Activated CD8-positive, alpha-beta memory T cell treated with anti-CD3 and anti-CD28 coated beads, Interleukin-2, amount 50 U/mL, for 1 hour (primary cell): ENCODE data around the gene PEX14.

Source experiments
- DNase-seq: peaks from one replicate; pipeline ENCODE4 v3.0.0-alpha.2; 2020; ENCODE audit errors: extremely low read depth

PEX14 gene

DNA sequence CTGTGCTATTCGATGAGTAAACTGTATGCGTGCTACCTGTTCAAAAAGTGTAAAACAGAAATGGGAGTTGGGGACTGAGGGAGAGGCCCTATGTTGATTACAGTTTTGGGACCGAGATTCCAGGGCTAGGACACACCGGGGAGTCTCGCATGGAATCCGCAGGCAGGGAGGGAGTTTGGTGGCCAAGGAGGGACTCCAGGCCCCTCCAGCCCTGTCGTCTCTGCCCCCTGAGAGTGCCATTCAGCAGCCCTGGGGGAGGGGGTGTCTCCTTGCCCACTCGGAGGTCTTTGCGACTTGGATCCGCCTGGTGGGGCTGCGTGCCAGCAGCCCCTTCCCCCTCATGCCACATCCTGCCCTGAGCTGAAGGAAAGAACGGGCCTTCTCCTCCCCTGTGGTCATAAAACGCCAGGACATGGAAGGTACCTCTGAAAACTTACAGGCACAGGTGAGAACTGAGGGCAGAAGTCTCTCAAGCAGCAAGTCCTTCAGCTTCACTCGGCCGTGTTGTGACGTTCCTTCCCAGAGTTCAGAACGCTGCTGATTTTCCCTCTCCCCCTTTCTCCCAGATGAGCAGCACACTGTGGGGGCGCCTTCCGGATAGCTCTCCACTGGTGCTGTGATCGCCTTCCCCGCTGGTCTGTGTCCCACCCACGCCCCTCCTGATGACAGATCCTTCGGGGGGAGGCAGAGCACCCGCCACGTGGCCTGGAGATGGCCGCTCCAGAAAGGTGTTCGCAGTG lies 141.4 kb downstream of the PEX14 start:
- DNase-seq = no peak

DNA sequence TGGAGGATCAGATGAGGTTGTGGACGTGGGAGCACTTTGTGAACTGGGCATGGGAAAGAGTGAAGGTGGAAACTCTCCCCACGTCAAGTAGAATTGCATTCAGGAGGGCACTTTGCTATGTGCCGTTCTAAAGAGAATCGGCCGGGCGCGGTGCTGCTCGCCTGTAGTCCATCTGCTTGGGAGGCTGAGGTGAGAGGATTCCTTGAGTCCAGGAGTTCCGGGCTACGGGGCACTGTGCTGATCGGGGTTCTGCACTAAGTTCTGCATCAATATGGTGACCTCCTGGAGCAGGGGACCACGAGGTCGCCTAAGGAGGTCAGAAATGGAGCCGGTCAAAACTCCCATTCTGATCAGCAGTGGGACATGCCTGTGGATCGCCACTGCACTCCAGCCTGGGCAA lies 141.9 kb downstream of the PEX14 start:
- DNase-seq = no peak

DNA sequence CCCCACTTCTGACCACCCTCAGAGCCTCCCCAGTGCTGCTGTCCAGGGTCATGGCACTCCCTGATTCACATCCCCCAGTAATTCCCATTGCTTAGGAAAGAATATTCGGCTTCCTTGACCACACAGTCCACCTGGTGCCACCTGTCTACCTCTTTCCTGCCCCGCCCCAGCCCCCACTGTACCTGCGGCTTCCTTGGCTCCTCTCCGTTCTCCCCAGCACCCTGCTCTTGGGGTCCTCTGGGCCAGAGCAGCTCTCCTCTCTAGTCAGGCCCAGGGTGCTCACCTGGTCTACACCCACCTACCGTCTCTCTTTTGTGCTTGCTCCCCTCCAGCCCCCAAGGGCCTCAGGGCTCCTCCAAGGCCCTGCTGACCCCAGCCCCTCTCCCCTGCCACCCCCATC lies 142.6 kb downstream of the PEX14 start:
- DNase-seq = no peak

DNA sequence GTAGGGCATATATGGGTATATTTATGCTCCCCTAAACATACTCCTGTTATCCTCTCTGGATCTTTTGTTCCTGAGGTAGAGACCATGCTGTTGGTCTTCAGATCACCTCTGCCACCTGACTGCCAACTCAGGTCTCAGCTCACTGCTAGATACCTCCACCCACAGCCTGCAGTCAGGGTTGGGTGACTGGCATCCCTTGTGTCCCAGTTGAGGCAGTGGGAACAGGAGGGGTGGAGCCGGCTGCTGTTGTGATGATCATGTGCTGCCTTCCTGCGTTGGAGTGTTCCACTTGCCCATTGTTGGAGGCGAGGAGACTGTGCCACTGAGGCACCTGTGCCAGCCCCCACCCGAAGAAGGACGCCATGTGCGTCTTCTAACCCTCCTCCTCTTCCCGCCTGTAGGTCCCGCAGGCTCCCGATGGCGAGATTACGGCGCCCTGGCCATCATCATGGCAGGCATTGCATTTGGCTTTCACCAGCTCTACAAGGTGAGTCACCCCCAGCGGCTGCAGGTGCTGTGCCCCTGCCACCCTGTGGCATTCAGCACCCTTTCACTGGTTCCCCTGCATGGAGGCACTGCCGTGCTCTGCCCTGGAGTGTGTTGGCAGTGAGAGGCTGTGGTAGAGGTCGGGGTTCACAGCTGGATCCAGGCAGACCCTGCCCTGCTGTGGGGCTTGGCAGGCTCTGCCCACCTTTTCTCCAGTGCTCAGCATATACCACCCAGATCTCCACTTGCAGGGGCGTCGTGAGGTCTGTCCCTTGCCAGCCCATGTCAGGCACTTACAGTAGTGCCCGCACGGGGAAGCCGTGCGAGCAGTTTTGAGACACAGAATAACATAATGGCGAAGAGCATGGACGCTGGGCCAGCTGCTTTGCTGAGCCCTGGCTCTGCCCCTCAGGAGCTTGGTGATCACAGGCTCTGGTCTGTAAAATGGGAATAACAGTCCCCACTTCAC lies 143.5 kb downstream of the PEX14 start:
- no peak for DNase-seq

DNA sequence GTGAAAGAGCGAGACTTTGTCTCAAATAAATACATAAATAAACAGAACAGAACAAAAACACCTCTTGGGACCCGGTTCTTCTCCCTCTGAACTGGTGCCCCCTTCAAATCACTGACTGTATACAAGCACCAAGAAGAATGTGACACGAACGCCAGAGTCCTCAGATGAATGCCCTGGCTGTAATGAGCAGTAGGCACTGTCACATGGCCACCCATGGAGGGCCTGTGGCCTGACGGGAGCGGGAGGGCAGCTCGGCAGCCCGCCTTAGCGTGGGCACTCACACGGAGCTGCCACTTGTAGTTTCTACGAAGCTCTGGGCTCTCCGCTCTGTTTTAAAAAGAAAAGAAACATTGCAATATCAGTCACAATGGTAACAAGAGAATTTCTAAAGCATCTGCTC lies 146.0 kb downstream of the PEX14 start:
- DNase-seq = no peak

DNA sequence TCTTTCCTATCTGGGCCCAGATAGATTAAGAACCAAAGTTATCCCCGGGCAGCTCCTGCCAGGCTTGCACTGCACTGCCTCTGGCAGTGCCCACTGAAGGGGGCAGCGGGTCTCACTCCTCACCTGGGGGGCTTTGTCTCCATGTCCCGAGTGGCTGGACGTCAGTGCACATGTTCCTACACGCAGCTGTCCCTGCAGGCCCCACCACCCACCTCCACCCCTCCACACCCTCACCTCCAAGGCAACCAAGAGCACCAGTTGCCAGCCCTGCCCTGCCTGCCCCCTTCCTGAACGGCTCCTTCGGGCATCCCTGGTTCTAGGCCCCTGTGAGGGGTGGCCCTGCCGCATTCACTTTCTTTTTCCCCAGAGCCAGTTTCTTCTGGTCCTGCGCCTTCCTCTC lies 147.2 kb downstream of the PEX14 start:
- DNase-seq = no peak

DNA sequence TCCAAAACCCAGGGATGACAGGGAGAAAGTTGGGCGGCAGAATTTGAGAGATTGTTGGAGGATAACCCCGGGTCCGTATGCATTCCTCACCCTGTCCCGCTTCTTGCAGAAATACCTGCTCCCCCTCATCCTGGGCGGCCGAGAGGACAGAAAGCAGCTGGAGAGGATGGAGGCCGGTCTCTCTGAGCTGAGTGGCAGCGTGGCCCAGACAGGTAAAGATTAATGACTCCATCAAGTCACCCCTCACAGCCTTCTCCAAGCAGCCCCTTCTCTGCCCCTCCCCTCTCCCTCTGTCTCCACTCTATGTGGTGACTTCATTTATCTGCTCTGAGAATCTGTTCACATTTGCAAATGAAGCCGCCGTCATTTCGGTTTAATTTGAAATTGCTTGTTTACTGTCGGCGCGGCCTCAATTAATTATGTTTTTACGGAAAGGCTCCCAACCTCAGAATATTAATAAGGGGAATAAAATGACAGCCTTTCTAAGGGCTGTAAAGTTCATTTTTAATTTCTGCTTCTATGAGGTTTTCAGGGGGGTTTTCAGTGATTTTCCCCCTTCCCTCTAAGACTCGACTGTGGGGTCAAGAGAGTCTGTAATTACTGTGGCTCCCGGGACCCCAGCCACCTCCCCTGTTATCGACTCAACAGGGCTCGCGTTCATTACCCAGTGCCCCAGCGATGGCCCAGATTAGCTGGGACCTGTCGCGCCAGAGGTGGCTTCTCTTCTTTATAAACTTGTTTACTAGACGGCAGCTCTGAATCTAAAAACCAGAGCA lies 148.3 kb downstream of the PEX14 start:
- no peak for DNase-seq

DNA sequence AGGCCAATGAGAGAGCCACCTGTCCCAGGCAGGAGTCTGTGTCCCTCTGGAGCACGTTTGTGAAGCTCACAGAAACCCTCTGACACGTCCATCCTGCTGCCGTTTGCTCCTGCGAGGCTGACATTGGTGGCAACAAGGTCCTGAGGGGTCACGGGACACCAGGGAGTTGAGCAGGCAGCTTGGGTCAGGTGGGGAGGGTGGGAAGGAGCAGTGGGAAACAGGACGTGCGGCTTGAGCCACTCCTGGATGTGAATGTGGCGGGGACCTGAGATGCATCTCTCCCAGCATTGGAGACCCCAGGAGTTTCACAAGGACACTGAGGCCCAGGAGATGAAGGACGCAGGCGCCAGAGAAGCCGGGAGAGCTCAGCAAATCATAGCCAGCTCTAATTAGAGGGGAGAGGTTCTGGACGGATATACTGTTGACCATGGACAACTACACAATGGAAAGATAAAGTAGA lies 149.0 kb downstream of the PEX14 start:
- DNase-seq = no peak

DNA sequence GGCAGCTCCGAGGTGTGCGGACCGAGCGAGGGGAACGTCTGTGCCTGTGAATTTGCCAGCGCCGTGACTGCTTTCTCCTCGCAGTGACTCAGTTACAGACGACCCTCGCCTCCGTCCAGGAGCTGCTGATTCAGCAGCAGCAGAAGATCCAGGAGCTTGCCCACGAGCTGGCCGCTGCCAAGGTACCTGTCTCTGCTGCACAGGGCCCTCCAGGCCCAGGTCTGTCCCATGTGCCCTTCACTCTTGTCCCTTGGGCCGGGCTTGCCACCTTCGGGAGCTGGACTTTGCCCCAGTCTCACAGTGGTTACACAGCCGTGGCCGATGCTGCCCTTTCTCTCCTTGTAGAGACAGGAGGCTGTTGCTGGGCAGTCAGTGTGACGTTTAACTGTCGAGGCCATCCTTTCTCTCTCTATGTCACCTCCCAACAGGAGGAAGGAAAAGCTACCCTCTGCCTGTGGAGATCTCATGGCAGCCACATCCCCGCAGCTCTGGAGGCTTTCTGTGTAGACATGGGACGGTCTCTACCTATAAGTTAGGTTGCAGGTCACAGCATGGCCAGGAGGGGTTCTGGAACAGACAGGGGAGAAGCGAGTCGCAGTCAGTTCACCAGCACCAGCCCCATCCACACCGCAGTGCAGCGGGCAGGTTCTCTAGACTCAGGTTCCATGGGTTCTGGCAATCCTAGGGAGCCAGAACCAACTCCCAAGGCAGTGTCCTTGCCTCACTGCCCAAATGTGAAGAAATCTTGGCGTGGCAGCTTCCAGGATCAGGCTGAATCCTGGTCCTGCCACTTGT lies 149.7 kb downstream of the PEX14 start:
- DNase-seq = no peak

DNA sequence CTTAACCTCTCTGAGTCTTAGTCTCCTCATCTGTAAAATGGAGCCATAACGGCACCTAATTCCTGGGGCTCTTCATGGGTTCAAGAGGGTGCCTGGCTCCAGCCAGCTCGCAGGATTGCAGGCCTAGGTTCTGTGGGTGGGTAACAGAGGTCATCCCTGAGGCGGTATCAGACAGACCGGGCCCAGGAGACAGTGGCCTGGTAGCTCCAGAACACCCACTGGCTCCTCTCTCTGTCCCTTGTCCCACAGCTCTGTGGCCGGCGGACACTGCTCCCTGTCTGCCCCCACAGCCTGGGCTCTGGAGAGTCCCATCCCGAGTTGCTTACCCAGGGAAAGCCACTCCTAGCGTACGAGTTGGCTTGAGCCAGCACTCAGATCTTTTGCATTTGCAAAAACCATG lies 150.3 kb downstream of the PEX14 start:
- no peak for DNase-seq

DNA sequence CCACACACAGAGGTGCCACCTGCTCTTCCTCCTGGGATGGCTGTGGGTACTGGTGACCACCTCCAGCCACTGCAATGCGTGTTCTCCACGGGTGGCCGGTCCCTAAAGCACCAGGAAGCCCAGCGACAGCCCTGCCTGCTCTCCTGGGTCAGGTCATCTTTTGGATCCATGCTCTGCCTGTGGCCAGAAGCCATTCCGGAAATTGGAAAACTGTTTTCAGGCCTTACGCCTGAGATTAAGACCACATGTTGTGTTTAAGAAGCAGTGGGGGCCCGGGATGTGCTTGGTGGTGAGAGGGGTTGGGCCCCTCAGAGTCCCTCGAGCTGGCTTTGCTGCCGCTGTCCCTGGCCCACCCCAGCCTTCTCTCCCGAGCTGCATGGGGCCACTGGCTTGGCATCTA lies 150.8 kb downstream of the PEX14 start:
- no peak for DNase-seq

DNA sequence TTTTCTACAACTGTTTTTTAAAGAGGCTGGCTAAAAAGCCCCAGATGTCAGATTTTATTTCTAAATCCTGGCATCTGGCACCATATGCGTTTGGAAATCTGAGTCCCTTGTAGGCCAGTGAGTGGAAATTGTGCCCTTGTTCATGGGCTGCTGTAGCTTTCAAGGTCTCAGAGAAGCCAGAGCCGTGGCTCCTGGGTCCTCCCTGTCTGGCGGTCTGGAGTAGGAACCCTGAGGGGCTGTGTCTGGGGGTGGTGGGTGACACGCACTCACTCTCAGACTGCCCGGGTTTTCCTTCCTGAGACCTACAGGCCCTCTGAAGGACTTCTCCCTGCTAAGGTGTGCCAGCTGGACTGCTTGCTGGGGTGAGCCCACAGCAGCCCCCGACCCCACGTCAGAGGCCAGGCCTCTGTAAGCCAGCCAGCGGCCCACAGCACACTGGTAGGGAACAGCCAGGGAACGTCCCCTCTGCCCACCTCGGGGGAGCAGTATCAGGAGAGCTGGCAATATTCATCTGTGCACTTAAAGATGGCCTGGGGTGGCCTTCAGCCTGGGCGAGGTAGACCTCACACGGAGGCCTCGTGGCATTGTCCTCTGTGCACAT lies 151.5 kb downstream of the PEX14 start:
- DNase-seq = no peak

DNA sequence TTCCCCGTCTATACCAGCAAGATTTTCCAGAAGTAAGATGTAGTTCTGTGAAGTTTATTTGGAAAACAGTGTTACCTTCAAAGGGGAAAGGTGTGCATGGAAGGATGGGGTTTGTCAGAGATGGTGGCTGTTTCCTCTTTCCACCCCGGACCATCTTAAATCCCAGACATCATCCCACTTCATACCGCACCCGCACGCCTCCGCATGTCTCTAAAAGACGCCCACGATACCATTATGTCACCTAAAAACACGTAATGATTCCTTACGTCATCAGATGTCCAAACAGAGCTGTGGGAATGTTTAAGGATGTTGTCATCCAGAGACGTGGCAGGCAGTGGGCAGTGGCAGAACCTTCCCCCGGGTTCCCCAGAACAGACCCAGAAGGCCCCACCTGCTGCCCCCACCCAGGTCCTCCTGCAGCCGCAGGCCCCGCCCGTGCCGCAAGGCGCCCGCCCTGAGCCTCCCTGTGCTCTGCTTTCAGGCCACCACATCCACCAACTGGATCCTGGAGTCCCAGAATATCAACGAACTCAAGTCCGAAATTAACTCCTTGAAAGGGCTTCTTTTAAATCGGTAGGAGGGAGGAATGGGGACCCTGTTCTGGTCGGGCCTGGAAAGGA lies 152.2 kb downstream of the PEX14 start:
- no peak for DNase-seq

DNA sequence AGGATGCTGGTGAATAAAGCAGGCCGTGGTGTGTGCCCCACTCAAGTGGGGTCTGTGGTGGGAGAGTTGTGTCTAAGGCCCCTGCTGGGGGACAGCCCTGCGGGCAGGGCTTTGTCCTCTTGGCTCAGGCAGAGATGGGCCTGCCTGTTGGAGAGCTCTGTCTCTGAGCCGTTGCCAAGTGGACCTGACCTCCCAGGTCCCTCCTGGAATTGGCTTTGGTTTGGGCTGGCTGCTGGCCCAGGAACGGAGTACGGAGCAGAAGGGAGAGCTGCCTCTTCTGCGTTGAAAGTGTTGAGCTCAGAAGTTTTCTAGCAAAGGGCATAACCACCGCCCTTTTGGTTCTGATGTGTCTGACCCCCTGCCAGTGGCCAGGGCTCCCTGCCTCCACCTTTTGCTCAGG lies 153.9 kb downstream of the PEX14 start:
- DNase-seq = no peak

DNA sequence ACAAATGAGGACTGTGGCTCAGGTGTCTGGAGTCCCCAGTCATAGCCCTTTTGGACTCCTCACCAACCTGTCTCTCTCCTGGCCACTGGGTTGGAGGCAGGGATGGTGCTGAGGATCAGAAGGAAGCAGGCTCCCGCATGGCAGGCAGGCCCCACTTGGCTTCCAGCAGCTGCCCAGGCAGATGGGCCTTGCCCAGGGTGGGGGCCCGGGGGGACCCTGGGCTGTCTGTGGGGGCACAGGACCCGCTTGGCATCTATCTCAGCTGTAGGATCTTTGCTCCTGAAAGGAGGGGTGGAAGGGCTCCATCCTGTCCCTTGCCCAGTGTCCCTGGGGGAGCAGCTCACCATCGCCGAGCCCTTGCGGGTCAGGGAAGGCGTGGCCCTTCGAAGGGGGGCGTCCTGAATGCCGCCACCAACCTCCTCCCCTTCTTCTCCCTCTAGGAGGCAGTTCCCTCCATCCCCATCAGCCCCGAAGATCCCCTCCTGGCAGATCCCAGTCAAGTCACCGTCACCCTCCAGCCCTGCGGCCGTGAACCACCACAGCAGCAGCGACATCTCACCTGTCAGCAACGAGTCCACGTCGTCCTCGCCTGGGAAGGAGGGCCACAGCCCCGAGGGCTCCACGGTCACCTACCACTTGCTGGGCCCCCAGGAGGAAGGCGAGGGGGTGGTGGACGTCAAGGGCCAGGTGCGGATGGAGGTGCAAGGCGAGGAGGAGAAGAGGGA lies 154.5 kb downstream of the PEX14 start:
- DNase-seq = no peak

DNA sequence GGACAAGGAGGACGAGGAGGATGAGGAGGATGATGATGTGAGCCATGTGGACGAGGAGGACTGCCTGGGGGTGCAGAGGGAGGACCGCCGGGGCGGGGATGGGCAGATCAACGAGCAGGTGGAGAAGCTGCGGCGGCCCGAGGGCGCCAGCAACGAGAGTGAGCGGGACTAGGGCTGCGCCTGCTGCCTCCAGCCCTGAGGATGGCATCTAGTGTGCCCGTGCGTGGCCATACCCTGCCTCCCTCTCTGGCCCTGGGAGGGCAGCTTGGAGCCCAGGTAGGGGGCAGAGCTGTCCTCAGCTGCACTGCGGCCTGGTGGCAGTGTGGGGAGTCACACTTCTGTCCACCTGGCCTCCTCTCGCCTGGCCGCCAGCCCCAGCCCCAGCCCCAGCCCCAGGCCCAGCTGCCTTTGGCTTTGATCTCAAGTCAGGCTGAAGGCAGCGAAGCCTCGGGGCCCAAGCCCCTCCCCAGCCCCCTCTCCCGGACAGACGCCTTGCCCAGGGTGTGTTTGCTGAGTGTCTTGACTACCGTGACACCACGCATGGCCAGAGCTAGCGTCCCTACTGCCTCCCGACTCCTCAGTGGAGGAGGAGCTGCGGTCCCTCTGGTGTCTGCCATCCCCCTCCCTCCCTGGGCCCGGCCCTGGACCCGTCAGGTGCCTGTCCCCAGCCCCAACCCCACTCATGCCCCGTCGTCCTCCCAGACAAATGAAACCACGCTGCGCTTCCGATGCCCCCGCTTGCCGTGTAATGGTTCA lies 155.2 kb downstream of the PEX14 start:
- DNase-seq = no peak

DNA sequence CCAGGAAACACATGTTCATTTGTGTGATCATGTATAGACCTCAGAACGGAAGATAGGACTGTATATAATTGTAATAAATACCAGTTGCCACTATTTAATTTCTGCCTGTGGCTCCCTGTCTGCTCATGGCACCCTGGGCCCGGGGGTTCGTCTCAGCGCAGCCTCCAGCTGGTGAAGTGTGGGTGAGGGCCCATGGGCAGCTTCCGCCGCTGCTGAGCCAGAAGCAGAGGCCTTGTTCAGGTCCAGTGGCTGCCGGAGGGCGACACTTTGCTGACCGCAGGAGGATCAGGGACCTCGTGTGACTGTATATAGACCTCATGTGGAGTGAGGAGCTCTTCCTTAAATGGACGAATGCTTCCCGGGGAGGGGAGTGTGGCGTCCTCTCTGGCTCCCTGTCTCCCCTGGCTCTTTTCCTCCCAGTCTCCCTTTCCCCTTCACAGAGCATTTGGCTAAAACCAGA lies 155.9 kb downstream of the PEX14 start:
- no peak for DNase-seq

DNA sequence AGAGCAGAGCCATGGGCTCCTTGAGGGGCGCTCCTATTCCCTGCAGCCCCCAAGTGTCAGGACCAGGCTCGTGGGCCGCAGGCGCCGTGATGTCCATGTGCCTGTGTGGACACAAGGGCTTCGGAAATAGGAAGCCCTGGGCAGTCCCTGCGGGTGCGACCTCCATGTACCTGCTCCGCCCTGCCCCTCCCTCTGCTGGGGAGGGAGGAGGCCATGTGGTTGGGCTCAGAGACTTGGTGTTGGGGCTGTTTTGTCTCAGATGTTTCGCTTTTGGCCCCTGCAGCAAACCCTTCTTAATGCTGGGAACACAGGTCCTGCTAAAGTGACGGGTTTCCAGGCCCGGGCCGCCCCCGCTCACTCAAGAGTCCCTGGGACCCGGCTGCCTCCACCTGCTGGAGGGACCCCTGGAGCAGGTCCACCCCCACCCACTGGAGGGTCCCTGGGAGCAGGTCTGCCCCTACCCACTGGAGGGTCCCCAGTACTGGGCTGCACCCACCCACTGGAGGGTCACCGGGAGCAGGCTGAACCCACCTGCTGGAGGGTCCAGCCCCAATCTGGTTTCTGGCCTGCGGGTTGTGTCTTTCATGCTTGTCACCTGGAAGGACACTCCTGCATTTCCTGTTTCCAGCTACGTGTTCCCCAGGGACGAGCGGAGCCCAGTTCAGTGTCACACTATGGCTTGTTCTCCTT lies 156.5 kb downstream of the PEX14 start:
- no peak for DNase-seq
